B cell (primary cell): ENCODE data around the gene SMTNL2.

Experiments
- EZH2 ChIP-seq: IDR thresholded peaks from 2 replicates; pipeline ENCODE4 v1.6.1; 2012; ENCODE audit warnings: borderline replicate concordance, low read depth, mild to moderate bottlenecking, moderate library complexity, low read length; ENCODE audit not compliant: insufficient read depth, poor library complexity, severe bottlenecking
- TF ChIP-seq, protein P1 (sequence below): fragments of 200-600 bp; IDR thresholded peaks from one replicate; pipeline ENCODE4 v1.8.0; 2022; ENCODE audit warnings: antibody characterized with exemption, mild to moderate bottlenecking

DNA sequence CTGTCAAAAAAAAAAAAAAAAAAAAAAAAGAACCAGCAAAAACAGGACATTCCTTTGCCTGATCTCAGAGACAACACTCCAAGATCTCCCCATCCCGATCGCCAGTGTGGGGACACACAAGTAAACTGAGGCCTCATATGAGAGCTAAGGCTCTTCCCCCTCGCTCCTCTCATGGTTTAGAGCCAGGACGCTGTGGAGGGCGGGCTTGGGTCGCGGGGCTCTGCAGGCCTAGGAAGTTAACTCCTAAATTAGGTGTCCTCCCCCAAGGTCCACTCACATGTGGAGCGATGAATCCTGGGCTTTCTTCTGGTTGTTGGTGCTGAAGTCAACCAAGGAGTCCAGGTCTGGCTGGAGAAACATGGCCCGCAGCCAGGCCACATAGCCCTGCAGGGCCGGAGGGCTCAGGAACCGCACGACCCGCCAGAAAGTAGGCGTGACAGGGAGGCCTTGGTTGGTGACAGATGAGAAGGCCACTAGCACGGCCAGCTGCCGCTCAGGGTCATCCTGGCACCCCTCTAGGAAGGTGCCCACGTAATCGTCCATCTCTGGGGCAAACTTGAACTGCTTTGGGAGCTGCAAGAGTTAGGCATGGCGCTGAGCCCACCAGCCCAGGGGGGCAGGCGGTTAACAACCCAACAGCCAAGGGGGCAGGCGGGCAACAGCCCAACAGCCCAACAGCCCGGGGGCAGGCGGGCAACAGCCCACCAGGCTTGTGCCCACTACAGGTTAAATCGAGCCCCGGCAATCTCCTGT lies 34.4 kb upstream of the SMTNL2 start:
- TF ChIP-seq, protein P1, sequence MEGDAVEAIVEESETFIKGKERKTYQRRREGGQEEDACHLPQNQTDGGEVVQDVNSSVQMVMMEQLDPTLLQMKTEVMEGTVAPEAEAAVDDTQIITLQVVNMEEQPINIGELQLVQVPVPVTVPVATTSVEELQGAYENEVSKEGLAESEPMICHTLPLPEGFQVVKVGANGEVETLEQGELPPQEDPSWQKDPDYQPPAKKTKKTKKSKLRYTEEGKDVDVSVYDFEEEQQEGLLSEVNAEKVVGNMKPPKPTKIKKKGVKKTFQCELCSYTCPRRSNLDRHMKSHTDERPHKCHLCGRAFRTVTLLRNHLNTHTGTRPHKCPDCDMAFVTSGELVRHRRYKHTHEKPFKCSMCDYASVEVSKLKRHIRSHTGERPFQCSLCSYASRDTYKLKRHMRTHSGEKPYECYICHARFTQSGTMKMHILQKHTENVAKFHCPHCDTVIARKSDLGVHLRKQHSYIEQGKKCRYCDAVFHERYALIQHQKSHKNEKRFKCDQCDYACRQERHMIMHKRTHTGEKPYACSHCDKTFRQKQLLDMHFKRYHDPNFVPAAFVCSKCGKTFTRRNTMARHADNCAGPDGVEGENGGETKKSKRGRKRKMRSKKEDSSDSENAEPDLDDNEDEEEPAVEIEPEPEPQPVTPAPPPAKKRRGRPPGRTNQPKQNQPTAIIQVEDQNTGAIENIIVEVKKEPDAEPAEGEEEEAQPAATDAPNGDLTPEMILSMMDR: no peak
- no peak for TF ChIP-seq EZH2
